ENCODE data around the gene ZBTB42. TPM values are rescaled to one million over a fixed set of nuclear protein-coding genes. Genes with fewer than 3 reads are reported as not detected.

ZBTB42 gene
- total RNA-seq, 1 experiment from 2014 or later, result 6.1 TPM

- Mint-ChIP-seq H3K36me3 (ENCODE audit: insufficient read depth in 1 of 3, low read depth in 3 of 3) (no peaks in the 10 kb centered on the region), H3K4me3 (peak overlapping the region in 1 of 2 experiments; percentile 29; a peak in 1 of 5 replicates), H3K4me1 (peaks cover 13 to 16% of the 10 kb centered on the region in 2 experiments), H3K9me3 (no peaks in the 10 kb centered on the region), H3K27ac (peak overlapping the region in 1 of 3 experiments; percentile 57; a peak in 2 of 7 replicates), H3K27me3 (ENCODE audit: low read depth) (peaks cover 83% of the 10 kb centered on the region)
- no CpG with 5 or more reads among the region's 4 CpGs for WGBS (ENCODE audit: extremely low coverage, insufficient read length, low lambda C conversion rate)
- H3K23me2 ChIP-seq (ENCODE audit: insufficient read length, low read depth, low read length, poor library complexity, severe bottlenecking), result peaks cover 14% of the 10 kb centered on the region
- H3T11ph ChIP-seq (ENCODE audit: low read length), result no peak overlapping the region
- H4K91ac ChIP-seq (ENCODE audit: insufficient read length, low read depth, low read length), result no peak overlapping the region
- H3K9me3 ChIP-seq (ENCODE audit: control insufficient read depth, low read depth, low read length), result no peaks in the 10 kb centered on the region
- no peak overlapping the region for H2BK5ac ChIP-seq (ENCODE audit: insufficient read length, low read length)
- H3K56ac ChIP-seq (ENCODE audit: insufficient read length, low read depth, low read length), result no peak overlapping the region
- no peak overlapping the region for H2AK5ac ChIP-seq (ENCODE audit: insufficient read length, low read length)
- no peak overlapping the region for H4K8ac ChIP-seq (replicated peaks; ENCODE audit: insufficient read length, low read depth, low read length)
- no peak overlapping the region for H3K4ac ChIP-seq (ENCODE audit: low read depth, low read length)
- no peak overlapping the region for H2AFZ ChIP-seq (ENCODE audit: low read length)
- H3K14ac ChIP-seq (ENCODE audit: insufficient read depth, low read length), result no peak overlapping the region
- no peaks in the 10 kb centered on the region for H4K20me1 ChIP-seq (ENCODE audit: control insufficient read depth, insufficient read depth, insufficient read length)
- H3K23ac ChIP-seq (ENCODE audit: insufficient read length, low read depth, low read length), result no peak overlapping the region
- H3K27me3 ChIP-seq (ENCODE audit: insufficient read depth, low read length), result no peaks in the 10 kb centered on the region
- no peak overlapping the region for H2BK120ac ChIP-seq (ENCODE audit: low read depth, low read length, poor library complexity, severe bottlenecking)
- H3K27ac ChIP-seq (ENCODE audit: insufficient read length, low read depth, low read length), result no peak overlapping the region
- H3K18ac ChIP-seq (ENCODE audit: insufficient read length, low read depth, low read length), result no peak overlapping the region
- H3K4me2 ChIP-seq (ENCODE audit: insufficient read depth, insufficient read length, low read length), result no peak overlapping the region
- H3K79me1 ChIP-seq (ENCODE audit: insufficient read depth, low read depth, low read length, poor library complexity, severe bottlenecking), result no peaks in the 10 kb centered on the region
- DNase-seq, result no peak
- no peak overlapping the region for H2BK12ac ChIP-seq (ENCODE audit: insufficient read length, low read depth, low read length)
- H4K5ac ChIP-seq (ENCODE audit: insufficient read length, low read depth, low read length), result no peak overlapping the region
- H3K4me1 ChIP-seq (ENCODE audit: insufficient read depth, low read length), result no peaks in the 10 kb centered on the region
- H3K79me2 ChIP-seq (ENCODE audit: insufficient read depth, low read length), result no peaks in the 10 kb centered on the region
- no peak overlapping the region for H2BK20ac ChIP-seq (ENCODE audit: low read depth, low read length, poor library complexity, severe bottlenecking)
- H3K9ac ChIP-seq (ENCODE audit: extremely low read depth, insufficient read length, low read length), result no peak overlapping the region
- TF ChIP-seq CTCF (conservative IDR thresholded peaks at IDR 0.05), result no peak
- no peak overlapping the region for H2BK15ac ChIP-seq (ENCODE audit: low read depth, low read length)
These were observed 44.2 kb downstream of the ZBTB42 start for GRCh38 chr14:104845033-104845666.
